ENCODE data around the gene PPM1H.
A peak's percentile ranks its signal among the peaks of the same experiment; 100 is the strongest.

Gene PPM1H

DNA sequence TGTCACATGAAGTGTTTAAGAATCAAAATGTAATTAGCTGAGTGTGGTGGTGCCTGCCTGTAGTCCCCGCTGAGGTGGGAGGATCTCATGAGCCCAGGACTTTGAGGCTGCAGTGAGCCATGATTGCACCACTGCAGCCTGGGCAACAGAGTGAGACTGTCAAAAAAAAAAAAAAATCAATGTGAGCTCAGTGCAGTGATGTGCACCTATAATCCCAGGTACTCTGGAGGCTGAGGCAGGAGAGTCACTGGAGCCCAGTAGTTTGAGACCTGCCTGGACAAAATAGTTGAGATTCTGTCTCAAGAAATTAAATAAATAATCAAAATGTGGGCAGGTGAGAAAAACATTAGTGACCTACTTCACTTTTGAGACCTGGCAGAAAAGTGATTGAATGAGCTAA is 328.3 kb downstream of the PPM1H start:
- DNase-seq (ENCODE audit: low read depth in 2 of 2), result no peak

DNA sequence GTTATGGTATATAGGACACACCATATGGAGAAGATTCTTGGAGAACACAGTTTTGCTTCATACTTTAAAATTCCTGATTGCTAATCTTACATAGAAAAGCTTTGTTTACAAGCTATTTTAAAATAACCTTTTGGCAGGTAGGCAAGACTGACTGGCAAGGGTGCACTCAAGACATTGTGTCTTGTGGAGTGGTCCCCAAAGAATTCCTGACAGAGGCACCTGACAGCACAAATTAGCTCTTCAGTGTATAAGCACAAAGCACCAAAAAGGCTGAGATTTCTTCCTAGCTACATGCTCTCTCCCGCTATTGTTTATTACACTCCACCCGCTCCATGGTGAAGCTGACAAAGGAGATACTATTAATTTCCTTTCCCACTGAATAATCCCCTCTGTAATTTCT is 329.0 kb downstream of the PPM1H start:
- DNase-seq (ENCODE audit: low read depth in 2 of 2), result no peak

DNA sequence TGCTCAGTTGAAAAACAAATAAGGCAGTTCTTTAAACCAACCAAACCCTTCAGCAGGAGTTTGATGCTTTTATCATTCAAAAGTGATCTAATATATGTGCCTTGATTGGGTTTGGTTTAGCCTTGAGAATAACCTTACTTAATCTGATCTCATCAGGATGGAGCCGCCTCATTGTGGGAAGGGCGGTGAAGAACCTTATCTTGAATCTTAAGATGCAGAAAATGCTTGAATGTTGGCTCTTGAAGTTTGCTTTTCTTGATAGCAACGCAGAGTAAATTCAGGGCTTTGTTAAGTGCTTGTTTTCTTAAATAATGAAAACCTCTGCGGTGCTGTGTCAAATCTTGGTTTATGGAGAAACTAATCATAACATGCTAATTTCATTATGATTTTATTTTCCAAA is 330.1 kb downstream of the PPM1H start:
- DNase-seq (ENCODE audit: low read depth in 2 of 2), result no peak

DNA sequence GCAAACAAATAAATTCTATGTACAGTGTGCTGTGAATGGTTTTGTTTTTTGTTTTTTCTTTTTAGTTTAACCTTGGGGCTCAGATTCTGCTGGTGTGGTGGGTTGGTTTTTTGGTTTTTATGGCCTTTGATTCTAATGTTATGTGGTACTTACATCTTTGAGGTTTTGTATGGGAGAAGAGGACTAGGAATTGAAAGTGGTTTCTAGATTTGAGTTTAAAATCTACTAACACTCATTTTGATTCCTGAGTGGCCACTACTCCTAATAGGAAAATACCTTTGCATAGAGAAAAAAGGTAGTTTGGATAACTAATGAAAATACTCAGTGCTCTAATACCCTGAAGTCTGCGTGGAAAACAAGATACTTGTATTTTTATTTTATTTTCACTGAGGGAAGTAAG is 330.6 kb downstream of the PPM1H start:
- no peak for DNase-seq (ENCODE audit: low read depth in 2 of 2)

DNA sequence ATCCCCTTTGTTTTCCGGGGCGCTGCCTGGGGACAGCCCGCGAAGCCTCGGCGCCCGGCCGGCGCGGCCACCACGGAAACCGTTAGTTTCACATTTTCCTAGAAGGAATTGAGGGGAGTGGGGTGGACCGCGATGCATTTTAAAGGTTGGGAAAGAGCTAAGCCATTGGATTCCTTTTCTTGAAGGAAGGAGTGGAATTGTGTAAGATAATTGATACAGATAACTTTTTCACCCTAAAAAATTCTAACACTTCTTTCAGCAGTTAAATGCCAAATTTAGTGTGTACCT is 331.2 kb downstream of the PPM1H start:
- DNase-seq (ENCODE audit: low read depth in 2 of 2), result no peak

DNA sequence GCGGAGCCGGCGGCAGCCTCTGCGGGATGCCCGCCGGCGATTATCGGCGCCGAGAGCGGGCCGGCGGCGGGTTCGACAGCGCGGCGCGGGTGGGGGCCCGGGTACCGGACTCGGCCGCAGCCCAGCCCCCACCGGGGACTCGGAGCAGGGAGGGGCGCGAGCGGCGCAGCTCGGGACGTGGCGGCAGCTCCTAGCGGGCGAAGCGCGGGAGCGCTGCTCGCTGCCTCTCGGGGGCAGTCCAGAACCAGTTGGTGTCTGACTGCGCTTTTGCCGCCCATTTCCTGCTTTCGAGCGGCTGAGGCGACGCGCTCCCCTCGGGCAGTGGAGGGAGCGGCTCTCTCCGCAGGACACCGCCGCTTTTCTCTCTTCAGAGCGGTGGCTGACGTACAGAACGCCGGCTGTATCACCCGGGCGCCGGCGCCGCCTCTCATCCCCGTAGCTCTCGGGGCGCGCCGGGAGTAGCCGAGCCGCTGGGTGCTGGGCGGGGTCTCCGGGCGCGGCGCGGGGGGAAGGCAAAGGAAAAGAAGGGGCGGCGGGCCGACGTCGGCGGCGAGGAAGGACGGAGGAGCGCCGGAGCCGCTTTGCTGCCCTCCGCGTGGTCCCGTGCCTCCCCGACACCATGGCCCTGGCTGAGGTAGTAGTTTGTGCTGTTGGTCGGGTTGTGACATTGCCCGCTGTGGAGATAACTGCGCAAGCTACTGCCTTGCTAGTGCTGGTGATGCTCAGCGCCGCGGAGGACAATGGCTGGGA is 331.7 kb downstream of the PPM1H start:
- DNase-seq (ENCODE audit: low read depth in 2 of 2), result peak; percentile 60 to 63

DNA sequence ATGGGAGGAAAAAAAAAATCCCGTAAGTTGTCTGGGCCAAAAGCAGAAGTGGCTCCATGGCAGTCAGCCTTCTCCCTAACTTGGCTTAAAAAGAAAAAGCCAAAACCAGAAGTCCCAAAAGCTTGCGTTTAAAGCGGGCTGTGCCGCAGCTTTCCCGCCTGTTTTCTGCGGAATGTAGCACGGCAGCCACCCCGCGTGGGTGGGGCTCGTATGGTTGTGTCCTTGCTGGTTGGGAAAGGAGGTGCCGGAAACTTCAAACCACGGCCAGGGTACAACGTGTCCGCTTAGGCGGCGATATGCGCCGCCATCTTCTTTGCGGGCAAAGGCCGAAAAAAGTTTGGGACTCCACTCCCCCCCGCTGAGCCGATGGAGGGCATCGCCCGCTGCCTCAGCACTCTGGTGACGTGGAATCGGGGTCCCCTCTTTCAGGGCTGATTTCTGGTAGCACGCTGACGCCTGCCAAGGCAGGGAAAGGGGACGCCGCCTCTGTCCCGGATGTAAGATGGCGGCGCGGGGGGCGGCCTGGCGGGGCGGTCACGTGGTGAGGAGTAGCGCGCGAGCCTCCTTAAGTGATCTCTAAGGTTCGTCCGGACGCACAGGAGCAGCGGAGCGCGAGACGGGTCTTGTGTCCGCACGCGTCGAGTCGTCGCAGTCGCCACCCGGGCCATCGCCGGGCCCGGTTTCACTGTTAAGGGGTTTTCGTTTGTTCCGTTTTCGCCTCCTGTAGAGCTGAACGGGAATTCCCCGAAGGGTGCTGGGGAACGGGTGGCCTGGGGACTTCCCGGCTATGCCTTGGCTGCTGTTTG is 332.5 kb downstream of the PPM1H start:
- peak; percentile 66 to 72 for DNase-seq (ENCODE audit: low read depth in 2 of 2)

DNA sequence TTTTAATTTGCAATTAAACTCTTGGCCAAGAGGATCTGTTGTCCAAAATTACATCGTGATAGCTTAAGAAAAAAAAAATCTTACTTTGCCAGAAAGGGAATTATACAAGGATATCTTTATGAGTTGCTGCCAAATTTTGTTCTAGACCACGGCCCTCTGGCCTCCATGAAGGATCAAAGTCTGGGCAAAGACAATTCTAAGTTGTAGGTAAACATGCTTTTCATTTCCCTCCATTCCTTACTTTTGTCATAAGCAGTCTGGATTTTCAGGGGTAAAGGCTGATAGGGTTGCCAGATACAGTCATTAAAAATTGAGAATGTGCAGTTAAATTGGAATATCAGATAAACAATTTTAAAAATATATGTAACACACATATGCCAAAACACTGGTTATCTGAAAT is 333.2 kb downstream of the PPM1H start:
- DNase-seq (ENCODE audit: low read depth in 2 of 2), result no peak

DNA sequence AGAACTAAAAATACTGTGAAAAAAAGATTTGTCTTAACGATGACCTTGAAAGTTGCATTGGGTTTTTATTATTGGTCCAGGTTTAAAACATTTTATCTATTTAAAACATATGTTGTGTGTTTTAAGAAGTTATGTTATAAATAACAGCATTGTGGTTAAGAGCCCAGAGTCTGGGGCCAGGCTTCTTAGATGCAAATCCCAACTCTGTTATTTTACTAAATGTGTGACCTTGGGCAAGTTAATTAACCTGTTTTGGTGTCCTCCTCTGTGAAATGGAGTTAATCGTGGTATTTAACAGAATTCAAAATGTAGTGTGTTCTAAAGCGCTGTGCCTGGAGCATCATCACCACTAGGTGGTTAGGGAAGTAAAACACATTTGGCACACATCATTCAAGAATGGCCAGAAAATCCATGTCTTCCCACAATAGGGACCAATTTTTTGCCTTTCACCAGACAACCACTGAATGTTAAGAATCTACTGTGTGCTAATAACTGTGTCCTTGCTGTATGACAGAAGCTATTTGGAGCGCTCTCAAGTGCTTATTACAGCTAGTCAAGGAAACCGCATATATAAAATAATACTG is 335.0 kb downstream of the PPM1H start:
- no peak for DNase-seq (ENCODE audit: low read depth in 2 of 2)

DNA sequence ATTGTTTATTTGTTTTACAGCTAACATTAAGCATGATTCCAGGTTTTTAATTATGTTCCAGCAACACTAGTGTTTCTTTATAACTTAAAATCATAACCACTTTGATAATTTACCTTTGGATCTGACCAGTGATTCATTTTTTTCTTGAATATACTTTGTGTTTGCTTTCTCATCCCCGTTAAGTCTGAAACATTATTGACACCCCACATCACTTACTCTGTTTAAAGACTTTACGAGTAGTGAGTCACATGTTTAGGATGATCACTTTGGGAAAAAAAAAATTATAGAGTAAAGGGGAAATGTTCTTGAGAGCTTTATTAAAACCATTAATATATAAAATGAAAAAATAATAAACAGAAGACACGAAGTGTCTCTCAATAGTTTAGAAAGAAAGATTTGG is 336.1 kb downstream of the PPM1H start:
- DNase-seq (ENCODE audit: low read depth in 2 of 2), result no peak

DNA sequence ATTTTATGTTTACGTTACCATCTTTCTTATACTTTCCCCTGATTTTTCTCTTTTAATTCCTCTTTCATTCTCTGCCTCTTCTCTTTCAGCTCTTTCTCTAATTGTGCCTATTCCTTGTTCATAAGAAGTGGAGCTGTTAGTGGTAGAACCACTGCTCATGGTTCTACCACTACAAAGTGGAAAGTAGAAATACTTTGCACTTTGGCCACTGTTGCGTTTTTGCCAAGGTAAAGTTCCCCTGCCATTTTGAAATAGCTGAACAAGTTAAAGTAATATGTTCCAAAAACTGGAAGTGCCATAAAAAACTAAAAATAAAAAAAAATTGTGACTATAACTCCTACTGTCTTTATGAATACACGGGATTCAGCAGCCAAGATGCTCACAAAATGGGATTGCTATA is 337.7 kb downstream of the PPM1H start:
- no peak for DNase-seq (ENCODE audit: low read depth in 2 of 2)
